GM12892 (cell line): Measurements from ENCODE around the gene PKDCC.

Experiments
- DNase-seq: peaks from one replicate; pipeline ENCODE4 v3.0.0; 2011; ENCODE audit not compliant: insufficient read length
- FAIRE-seq: peaks from 2 replicates; lab custom pipeline; 2011; peaks lifted over from hg19 to GRCh38; lab: Jason Lieb, UNC
- POLR2A ChIP-seq: IDR thresholded peaks from 2 replicates; pipeline ENCODE4 v1.6.1; 2011; ENCODE audit warnings: low read depth, low read length, control low read depth
- POLR2AphosphoS5 ChIP-seq: IDR thresholded peaks from 2 replicates; pipeline ENCODE4 v1.6.1; 2011; ENCODE audit warnings: low read depth, low read length, control low read depth
- TAF1 ChIP-seq: IDR thresholded peaks from 2 replicates; pipeline ENCODE4 v1.6.1; 2011; ENCODE audit warnings: low read depth, mild to moderate bottlenecking, control low read depth, low read length, borderline replicate concordance

PKDCC gene

DNA sequence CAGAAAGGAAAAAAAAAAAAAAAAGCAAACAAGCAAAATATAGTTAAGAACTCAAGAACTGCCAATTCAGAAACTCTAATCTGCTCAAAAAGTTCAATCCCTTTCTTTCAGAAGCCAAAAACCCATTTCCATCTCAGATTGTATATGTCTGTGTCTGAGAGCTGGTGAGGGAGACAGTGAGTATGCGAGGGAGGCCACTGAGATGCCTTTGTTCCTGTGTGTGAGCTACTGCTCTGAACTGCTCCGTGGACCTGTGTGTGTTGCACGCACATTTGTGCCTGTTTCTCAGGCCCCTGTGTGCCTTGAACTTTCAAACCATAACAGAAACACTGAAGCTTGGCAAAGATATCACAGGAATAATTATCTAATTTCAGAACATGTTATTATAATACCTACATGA, 2.5 kb upstream of the PKDCC start:
- no peak for TF ChIP-seq TAF1
- no peak for TF ChIP-seq POLR2AphosphoS5
- TF ChIP-seq POLR2A, result no peak
- FAIRE-seq, result no peak
- DNase-seq, result no peak

DNA sequence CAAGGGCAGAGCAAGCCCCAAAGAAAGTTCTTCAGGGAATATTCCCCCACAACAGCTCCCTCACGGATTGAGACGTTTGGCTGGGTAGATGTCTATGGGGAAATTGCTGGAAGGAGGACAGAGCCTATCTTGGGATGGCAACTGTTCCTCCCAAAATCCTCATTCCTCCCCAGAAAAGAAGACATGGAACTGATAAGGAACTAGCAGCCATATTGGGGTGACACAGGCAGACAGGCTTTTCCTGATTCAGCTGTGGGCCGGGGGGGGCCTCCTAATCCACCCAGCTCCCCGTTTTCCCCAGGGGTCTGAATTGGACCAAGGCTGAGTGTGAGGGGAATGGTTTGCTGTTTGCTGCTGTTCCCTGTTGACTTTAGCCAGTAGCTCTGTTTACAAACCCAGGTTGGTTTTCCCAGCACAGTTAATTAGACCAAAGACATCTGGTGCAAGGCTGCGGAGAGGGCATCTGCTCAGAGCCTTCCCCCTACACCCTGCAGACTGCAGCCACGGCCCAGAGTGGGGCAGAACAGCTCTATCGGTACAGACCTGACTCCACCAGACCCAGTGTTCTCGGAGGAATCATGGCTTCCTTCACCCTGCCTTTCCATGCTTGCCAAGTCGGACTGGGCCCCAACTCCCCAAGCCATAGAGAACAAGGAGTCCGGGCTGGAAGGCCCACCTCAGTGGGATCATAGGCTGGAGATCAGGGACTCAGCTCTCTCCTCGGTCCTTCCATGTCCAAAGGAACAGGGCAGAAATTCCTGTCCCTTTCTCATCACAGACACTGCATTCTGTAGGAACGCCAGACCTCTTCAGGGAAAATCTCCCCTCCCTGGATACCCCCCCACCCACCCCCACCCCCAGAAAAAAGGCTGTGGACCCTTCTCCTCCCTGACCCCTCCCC, 1.7 kb upstream of the PKDCC start:
- no peak for TF ChIP-seq POLR2A
- no peak for TF ChIP-seq TAF1
- no peak for TF ChIP-seq POLR2AphosphoS5
- FAIRE-seq, result no peak
- DNase-seq, result no peak

DNA sequence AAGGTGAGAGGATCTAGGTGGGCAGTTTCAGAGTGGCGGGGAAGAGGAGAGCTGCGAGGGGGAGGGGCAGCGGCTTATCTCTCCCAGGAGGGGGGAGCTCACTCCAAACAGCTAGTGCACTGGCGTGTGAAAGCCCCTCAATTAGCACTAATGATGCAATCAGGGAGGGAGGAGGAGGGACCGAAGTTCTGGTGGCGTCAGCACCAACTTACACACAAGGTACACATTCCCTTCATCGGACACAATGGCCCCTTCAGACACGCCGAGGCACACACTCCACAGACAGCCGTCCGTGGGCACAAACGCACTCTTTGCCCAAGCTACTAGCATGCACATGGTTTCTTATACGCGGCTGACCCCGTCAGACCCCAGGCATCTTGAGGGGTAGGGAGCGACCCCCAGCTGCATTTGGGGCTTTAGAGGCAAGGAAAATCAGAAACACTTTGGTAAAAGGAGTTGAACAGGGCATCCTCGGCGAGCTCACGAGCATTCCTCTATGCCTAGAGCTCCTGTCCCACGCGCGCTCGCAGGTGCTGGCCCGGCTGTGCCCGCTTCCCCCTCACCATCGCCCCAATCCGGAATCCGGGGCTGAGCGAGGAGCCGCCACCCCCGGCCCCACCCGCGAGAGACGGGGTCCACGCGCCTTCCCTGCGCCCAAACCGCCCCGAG, 868 bp upstream of the PKDCC start:
- TF ChIP-seq TAF1 (no peak), POLR2AphosphoS5 (no peak)
- FAIRE-seq, result no peak
- no peak for DNase-seq

DNA sequence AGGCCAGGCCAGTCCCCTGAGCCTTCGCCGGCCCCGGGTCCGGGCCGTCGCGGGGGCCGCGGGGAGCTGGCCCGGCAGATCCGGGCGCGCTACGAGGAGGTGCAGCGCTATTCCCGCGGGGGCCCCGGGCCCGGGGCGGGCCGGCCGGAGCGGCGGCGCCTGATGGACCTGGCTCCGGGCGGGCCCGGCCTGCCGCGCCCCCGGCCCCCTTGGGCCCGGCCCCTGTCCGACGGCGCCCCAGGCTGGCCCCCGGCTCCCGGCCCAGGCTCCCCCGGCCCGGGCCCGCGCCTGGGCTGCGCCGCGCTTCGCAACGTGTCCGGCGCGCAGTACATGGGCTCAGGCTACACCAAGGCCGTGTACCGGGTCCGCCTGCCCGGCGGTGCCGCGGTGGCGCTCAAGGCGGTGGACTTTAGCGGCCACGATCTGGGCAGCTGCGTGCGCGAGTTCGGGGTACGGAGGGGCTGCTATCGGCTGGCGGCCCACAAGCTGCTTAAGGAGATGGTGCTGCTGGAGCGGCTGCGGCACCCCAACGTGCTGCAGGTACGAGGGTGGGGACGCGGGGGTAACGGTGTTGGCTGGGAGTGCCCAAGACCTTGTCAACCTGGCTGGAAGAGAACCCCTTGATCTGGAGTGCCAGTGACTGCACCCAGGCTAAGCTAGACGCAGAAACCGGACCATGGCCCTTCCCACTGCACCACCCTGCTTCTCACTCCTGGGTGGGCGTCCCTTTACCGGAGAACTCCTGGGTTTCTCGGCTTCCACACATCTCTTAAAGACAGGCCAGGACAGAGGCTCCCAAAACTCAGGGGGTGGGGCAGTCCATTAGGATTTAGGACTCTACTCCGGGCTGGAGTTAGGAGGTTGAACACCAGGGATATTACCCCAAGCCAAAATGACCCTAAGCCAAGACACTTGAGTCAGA, 739 bp downstream of the PKDCC start:
- no peak for TF ChIP-seq POLR2AphosphoS5
- no peak for TF ChIP-seq POLR2A
- TF ChIP-seq TAF1, result no peak
- FAIRE-seq (no peak), DNase-seq (no peak)

DNA sequence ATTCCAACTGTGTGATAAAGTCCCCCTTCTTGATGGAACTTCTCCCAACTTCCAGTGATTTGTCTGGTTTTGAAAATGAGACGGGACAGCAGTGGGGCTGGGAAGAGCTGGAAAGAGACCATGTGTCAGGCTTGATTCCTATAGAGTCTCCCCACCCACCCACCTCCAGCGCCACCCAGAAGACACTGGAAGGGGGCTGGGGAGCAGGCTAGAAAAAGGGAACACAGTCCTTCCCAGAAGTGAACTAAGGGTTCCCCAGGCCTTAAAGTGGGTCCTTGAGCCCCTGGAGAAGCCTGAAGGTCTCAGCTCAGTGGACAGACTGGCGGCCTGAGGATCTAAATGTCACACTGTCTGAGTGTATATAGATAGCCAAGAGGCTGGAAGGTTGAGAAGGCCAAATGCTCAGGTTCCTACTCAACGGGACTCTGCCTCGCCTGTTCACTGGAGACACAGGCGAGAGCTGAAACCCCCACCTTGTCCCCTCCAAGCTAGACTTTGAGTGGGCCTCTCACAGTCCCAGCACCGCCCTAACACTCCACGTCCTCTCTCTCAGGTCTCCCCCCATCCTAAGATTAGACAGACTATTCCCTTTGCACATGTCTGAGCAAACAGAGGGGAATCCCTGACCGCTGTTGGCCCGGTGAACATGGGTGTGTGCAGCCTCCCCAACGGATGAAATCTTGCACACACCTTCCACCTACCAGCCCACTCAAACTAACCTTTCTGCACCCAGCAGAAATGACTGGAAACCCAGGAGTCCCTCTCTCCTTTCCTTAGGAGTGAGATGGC, 1.6 kb downstream of the PKDCC start:
- no peak for TF ChIP-seq POLR2AphosphoS5
- no peak for TF ChIP-seq TAF1
- no peak for TF ChIP-seq POLR2A
- FAIRE-seq, result no peak

DNA sequence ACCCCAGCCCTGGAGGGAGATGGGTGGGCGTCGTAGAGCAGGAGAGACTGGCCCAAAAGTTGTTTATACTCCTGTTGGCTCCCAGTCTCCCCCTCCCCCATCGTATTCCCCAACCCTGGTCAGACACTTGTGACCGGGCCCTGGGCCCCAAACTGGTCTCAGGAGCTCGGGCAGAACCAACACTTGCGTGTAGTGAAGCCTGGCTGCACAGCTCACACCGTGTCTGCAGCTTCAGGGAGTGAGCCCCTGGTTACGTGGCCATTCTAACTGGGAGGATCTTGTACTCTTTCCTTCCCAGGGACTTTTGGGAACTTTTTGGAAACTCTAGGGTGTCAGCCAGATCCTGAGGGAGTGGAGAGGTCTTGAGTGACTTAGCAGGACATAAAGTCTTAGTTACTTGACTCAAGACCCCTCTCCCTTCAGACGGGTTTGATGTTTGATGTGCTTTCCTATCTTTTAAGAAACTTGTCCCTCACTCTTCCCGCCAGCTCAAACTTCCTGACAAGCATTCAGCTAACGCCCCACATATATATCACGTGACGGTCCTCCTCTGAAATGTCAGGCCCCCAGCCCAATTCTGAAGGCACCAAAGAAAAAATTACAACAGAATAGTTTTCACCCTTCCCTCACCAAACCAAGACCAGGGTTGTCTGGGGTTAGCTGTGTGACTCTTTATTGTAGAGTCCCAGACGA, 2.3 kb downstream of the PKDCC start:
- FAIRE-seq, result no peak
- no peak for TF ChIP-seq POLR2AphosphoS5
- TF ChIP-seq POLR2A, result no peak
- TF ChIP-seq TAF1, result no peak
- no peak for DNase-seq

More for the DNA sequence above, 1.6 kb downstream of the PKDCC start:
- DNase-seq, result no peak

DNA sequence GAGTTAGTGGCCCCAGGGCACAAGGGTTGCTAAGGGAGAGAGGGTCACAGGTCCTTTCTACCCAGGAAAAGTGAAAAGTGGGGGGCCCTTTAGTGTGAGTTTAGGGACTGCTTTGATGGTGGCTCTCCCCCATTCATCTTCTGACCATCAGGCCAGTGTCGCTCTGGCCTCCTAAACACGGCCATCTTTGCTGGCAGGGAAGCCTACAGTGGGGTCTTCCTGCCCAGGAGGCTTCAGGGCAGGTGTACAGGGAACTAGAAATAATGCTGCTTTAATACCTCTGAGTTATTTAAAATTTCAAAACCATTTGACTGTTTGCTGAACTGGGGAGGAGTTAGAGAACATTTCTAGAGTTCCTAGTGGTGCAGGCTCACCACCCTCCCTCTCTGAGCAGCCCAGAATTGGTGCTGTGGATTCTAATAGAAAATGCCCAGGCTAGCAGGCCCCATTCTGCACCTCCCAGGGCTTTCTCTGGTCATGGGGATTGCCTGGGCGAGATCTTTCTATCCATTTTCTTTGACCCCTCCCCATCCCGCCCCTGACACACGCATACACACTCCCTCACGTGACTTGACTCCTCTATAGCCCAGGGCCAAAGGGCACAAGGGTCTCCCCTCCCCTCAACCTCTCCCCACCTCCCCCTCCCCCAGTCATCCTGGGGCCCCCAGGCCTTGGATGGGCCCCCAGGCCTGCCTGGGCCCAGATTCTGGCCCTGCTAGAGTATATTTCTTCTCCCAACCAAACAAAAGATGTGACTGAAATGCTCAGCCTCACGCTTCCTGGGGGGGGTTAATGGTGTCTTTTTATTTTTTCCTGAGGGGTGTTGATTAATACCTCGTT, 3.1 kb downstream of the PKDCC start:
- FAIRE-seq (no peak), DNase-seq (no peak)
- TF ChIP-seq TAF1 (no peak), POLR2A (no peak), POLR2AphosphoS5 (no peak)

DNA sequence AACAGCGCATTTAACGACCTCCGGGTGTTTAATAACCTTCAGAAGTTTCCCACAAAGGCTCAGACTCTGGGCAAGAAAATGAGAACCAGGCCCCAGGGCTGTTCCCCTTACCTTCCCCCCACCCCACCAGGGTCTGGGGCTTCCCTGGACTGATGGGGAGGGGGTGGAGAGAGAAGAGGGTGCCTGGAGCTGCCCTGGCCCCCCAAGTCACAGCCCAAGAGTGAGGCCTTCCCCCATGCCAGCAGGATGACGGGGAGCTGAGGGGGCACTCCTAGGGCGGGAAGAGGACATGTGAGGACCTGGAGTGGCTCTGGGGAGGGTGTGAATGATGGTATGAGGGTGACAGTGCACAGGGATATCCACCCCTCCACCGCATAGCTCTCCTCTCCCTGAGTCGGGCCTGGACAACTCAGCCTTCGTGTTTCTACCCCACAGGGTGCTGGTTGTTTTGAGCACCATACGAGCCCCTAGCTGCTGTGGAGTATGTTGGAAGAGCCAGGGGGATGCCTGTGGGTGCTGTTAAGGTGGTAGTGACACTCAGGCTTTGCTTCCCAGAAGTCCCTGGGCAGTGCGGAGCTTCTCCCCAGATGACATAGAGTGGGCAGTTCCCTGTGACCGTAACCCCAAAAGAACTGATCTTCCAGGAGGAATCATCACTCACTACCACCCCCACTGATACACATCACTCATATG, 3.9 kb downstream of the PKDCC start:
- no peak for TF ChIP-seq TAF1
- no peak for TF ChIP-seq POLR2AphosphoS5
- TF ChIP-seq POLR2A, result no peak
- DNase-seq, result no peak
- FAIRE-seq, result no peak

DNA sequence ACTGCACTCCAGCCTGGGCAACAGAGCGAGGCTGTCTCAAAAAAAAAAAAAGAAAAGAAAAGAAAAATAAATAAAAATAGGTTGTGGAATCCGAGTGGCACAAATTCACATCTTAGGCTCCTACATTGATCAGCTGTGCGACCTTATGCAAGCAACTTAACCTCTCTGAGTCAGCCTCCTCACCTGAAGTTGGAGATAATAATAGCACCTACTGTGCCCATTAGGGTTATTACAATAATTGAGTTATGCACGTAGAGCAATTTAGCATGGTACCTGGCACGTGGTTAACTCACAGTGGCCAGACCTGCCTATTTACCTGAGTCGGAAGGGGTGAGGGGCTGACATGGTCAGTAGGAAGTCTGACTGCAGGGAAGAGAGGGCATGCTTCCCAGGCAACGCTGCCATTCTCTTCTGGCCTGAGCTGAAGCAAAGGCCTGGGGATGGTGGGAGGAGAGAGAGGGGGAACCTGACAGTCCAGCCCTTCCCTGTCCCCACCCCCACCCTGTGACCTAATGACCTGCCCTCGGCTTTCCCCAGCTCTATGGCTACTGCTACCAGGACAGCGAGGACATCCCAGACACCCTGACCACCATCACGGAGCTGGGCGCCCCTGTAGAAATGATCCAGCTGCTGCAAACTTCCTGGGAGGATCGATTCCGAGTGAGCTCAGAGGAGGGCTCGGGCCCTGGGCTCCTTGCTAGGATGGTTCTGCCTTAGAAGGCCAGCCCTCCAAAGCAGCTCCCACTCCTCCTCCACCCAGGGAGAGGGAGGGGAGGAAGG, 5.1 kb downstream of the PKDCC start:
- DNase-seq (no peak), FAIRE-seq (no peak)
- TF ChIP-seq TAF1 (no peak), POLR2A (no peak), POLR2AphosphoS5 (no peak)
